SU-DHL-6 (cell line): Measurements from ENCODE around the gene COL23A1.

Experiments used
- CTCF ChIP-seq: fragments of 200-600 bp; sonication (generic); IDR thresholded peaks from one replicate; pipeline ENCODE4 v1.5.1; 2017; ENCODE audit warnings: antibody characterized with exemption, mild to moderate bottlenecking, low read length, moderate library complexity; ENCODE audit not compliant: insufficient read depth, poor library complexity, severe bottlenecking
- EZH2phosphoT487 ChIP-seq: fragments of 200-600 bp; sonication (generic), shearing (Covaris generic); conservative IDR thresholded peaks from 2 replicates; pipeline ENCODE4 v1.6.1; 2018; ENCODE audit warnings: mild to moderate bottlenecking, antibody characterized with exemption, low read length, moderate library complexity, mixed read lengths

- TF ChIP-seq CTCF (no peak), EZH2phosphoT487 (no peak)
Measured at GRCh38 chr5:178277346-178277745, 312.8 kb downstream of the COL23A1 start.
